Fibroblast of lung (primary cell): ENCODE results near the gene SIDT2. TPM values are rescaled to one million over a fixed set of nuclear protein-coding genes. Genes with fewer than 3 reads are reported as not detected.
"Not testable (repeated sequence)": the region's sequence is repeated elsewhere in the genome, so short reads cannot be mapped to it uniquely, and the experiment has no call there.

Source experiments
- DNase-seq, 2 donors: peaks; one replicate each; pipeline versions ENCODE4 v3.0.0 to v3.0.0-alpha.2; 2010; ENCODE audit warnings: low read depth in 2 of 2
- H2AFZ ChIP-seq: 2 replicates; pipeline ENCODE4 v1.5.1; 2012; ENCODE audit warnings: low read length, control low read depth, inconsistent platforms
- H3K27ac ChIP-seq: 2 replicates; pipeline ENCODE4 v1.5.1; 2011; ENCODE audit warnings: low read length, control low read depth; ENCODE audit not compliant: insufficient read depth
- H3K27me3 ChIP-seq: 2 replicates; pipeline ENCODE4 v1.5.1; 2011; ENCODE audit warnings: mild to moderate bottlenecking, low read length; ENCODE audit not compliant: control insufficient read depth, insufficient read depth
- H3K36me3 ChIP-seq: 2 replicates; pipeline ENCODE4 v1.5.1; 2011; ENCODE audit warnings: low read length; ENCODE audit not compliant: control insufficient read depth, insufficient read depth
- H3K4me1 ChIP-seq: 2 replicates; pipeline ENCODE4 v1.5.1; 2011; ENCODE audit warnings: low read length; ENCODE audit not compliant: control insufficient read depth, insufficient read depth; ENCODE audit errors: extremely low read depth
- H3K4me2 ChIP-seq: 2 replicates; pipeline ENCODE4 v1.5.1; 2011; ENCODE audit warnings: low read length, control low read depth; ENCODE audit not compliant: insufficient read depth; ENCODE audit errors: extremely low read depth
- H3K4me3 ChIP-seq, 4 experiments: fragments of 200-600 bp in 1 of 4; sonication (generic) in 1 of 4; replicated peaks in 1 of 4; 2 replicates each; pipeline ENCODE4 v1.5.1; 2011 to 2016; ENCODE audit warnings: low read length in 4 of 4, low read depth in 3 of 4, mild to moderate bottlenecking in 3 of 4, control low read depth in 2 of 4, inconsistent platforms in 1 of 4, mixed read lengths in 1 of 4; ENCODE audit not compliant: insufficient read depth in 1 of 4; ENCODE audit errors: control extremely low read depth in 1 of 4
- H3K79me2 ChIP-seq: 2 replicates; pipeline ENCODE4 v1.5.1; 2012; ENCODE audit warnings: mild to moderate bottlenecking, low read length, inconsistent platforms; ENCODE audit not compliant: control insufficient read depth, insufficient read depth
- H3K9ac ChIP-seq: 2 replicates; pipeline ENCODE4 v1.5.1; 2011; ENCODE audit warnings: mild to moderate bottlenecking, low read length, control low read depth; ENCODE audit not compliant: insufficient read depth
- H3K9me3 ChIP-seq: 2 replicates; pipeline ENCODE4 v1.5.1; 2012; ENCODE audit warnings: low read depth, low read length; ENCODE audit not compliant: control insufficient read depth, insufficient read depth
- H4K20me1 ChIP-seq: 2 replicates; pipeline ENCODE4 v1.5.1; 2011; ENCODE audit warnings: low read length; ENCODE audit not compliant: control insufficient read depth, insufficient read depth; ENCODE audit errors: extremely low read depth
- EZH2 ChIP-seq: IDR thresholded peaks from 2 replicates; pipeline ENCODE4 v1.5.1; 2012; ENCODE audit warnings: low read length, control low read depth, mild to moderate bottlenecking; ENCODE audit errors: missing control alignments
- polyA minus RNA-seq: library from RNA; depleted of rRNA, polyadenylated mRNA; stranded (reverse); fragments of >200 nt; gene quantifications from 2 replicates; pipeline ENCODE4 v1.2.3, GENCODE V29; 2011; ENCODE audit warnings: low replicate concordance
- polyA plus RNA-seq, 2 donors: library from polyadenylated mRNA; depleted of rRNA in 1 of 2; stranded (reverse) in 1 of 2; unstranded in 1 of 2; fragments of >200 nt; gene quantifications; 2 replicates each; pipeline ENCODE4 v1.2.1, GENCODE V29; 2011 to 2012; ENCODE audit warnings: missing spikeins in 1 of 2
- total RNA-seq: library from RNA; depleted of rRNA; stranded (reverse); fragments of >200 nt; gene quantifications from 2 replicates; pipeline ENCODE4 v1.2.1, GENCODE V29; 2014
- TF ChIP-seq, protein P1 (sequence below), 2 donors: IDR thresholded peaks in 1 of 2; conservative IDR thresholded peaks in 1 of 2; 1 replicate in 1 of 2; 2 replicates in 1 of 2; pipeline ENCODE4 v1.5.1; 2011 to 2012; ENCODE audit warnings: low read length in 2 of 2, control low read depth in 1 of 2, inconsistent platforms in 1 of 2, low read depth in 1 of 2, mild to moderate bottlenecking in 1 of 2

The SIDT2 gene
- 10.3 and 23.5 TPM in 2 replicates for total RNA-seq
- 24.3 and 27.2 TPM in 2 replicates for polyA plus RNA-seq
- 32.9 and 42.1 TPM in 2 replicates for polyA plus RNA-seq (2012)
- polyA minus RNA-seq: 219 and 284 TPM in 2 replicates

DNA sequence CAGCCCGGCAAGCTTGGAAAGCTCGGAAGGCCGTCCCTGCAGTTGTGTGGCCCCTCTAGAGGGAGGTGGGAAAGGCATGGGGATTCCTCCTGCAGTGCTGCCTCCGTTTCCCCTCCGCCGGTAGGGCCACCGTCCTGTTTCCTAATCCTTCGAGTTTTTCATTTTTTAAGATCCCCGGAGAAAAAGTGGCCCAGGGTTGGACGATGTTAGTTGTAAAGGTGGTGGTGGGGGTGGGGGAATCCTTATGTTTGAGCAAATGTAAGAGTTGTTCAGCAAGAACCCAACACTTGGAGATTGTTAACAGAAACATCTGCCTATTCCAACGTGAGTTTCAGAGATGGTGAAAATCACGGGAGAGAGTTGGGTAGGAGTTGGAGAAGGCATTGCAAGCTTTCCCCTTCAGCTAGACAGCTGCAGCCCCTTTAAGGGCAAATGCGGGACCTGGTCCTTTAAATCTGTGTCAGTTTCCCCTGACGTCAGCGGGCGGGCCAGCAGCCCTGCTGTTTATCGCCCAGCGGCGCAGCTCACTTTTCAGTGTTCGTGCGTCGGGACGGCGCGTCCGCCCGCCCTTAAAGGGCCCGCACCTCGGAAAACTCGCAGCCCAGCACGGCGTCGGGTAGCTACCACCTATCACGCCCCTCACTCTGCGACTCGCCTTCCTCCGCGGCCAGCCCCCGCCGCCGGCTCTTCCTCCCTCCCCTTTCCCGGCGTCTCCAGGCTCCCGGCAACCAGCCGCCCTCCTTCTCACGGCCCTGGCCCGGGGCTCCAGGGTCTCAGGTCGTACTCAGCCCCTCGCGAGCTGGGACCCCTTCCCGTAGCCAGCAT, at the start of gene SIDT2:
SIDT2 (plus strand) TSS at position 534 of the 825 bp plus-strand sequence. CDS start 521 bp downstream, outside the sequence.
- TF ChIP-seq, protein P1, sequence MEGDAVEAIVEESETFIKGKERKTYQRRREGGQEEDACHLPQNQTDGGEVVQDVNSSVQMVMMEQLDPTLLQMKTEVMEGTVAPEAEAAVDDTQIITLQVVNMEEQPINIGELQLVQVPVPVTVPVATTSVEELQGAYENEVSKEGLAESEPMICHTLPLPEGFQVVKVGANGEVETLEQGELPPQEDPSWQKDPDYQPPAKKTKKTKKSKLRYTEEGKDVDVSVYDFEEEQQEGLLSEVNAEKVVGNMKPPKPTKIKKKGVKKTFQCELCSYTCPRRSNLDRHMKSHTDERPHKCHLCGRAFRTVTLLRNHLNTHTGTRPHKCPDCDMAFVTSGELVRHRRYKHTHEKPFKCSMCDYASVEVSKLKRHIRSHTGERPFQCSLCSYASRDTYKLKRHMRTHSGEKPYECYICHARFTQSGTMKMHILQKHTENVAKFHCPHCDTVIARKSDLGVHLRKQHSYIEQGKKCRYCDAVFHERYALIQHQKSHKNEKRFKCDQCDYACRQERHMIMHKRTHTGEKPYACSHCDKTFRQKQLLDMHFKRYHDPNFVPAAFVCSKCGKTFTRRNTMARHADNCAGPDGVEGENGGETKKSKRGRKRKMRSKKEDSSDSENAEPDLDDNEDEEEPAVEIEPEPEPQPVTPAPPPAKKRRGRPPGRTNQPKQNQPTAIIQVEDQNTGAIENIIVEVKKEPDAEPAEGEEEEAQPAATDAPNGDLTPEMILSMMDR (conservative IDR thresholded peaks at IDR 0.05 in 1 of 2, IDR thresholded peaks at IDR 0.05 in 1 of 2; ENCODE audit: low read depth in 1 of 2, low read length in 2 of 2): no peak
- no peak for TF ChIP-seq EZH2
- peak; percentile 93 to 94 for DNase-seq
- Histone ChIP-seq H3K36me3 (peaks cover 5% of the 10 kb centered on the region), H4K20me1 (no peaks in the 10 kb centered on the region), H3K4me2 (peak within 1 kb of the TSS; percentile 91), H2AFZ (peak within 1 kb of the TSS; percentile 68), H3K4me3 (peak within 1 kb of the TSS; percentile 65 to 83 (median 72)), H3K27ac (peak within 1 kb of the TSS; percentile 85), H3K79me2 (no peaks in the 10 kb centered on the region), H3K4me1 (peaks cover 9% of the 10 kb centered on the region), H3K27me3 (no peaks in the 10 kb centered on the region), H3K9ac (peak within 1 kb of the TSS; percentile 81), H3K9me3 (no peaks in the 10 kb centered on the region)

DNA sequence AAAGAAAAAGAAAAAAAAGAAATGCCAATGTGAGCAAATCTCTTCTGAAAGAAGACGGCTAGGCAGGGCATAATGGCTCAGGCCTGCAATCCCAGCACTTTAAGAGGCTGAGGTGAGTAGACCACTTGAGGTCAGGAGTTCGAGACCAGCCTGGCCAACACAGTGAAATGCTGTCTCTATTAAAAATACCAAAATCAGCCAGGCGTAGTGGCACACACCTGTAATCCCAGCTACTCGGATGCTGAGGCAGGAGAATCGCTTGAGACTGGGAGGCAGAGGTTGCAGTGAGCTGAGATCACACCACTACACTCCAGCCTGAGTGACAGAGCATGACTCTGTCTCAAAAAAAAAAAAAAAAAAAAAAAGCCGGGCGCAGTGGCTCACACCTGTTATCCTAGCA, 48.1 kb upstream of the SIDT2 start:
- H3K4me3 ChIP-seq, H4K20me1 ChIP-seq, H3K36me3 ChIP-seq, H2AFZ ChIP-seq, H3K79me2 ChIP-seq, H3K9ac ChIP-seq, H3K9me3 ChIP-seq, H3K27ac ChIP-seq, H3K27me3 ChIP-seq, DNase-seq, H3K4me1 ChIP-seq, H3K4me2 ChIP-seq: not testable (repeated sequence)

DNA sequence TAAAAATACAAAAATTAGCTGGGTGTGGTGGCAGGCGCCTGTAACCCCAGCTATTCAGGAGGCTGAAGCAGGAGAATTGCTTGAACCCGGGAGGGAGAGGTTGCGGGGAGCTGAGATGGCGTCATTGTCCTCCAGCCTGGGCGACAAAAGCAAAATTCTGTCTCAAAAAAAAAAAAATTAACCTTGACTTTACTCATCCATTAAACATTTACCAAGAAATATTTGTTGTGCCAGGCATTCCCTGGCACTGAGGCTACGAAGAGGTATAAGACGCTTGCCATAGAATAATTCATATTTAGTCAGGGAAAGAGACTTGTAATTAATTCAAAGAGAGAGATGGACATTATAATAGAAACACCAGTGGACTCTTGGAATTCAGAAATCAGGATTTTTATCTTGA, 47.7 kb upstream of the SIDT2 start:
- no peaks in the 10 kb centered on the region for H3K27me3 ChIP-seq
- H3K9me3 ChIP-seq: no peaks in the 10 kb centered on the region
- H3K79me2 ChIP-seq: no peaks in the 10 kb centered on the region
- H3K4me3 ChIP-seq: no peak overlapping the region
- H3K9ac ChIP-seq: no peak overlapping the region
- H3K36me3 ChIP-seq: no peaks in the 10 kb centered on the region
- no peak overlapping the region for H3K27ac ChIP-seq
- no peak for DNase-seq
- no peak for TF ChIP-seq EZH2
- TF ChIP-seq, protein P1 (conservative IDR thresholded peaks at IDR 0.05 in 1 of 2, IDR thresholded peaks at IDR 0.05 in 1 of 2; ENCODE audit: low read depth in 1 of 2, low read length in 2 of 2): no peak
- no peak overlapping the region for H3K4me2 ChIP-seq
- no peak overlapping the region for H2AFZ ChIP-seq
- no peaks in the 10 kb centered on the region for H3K4me1 ChIP-seq
- H4K20me1 ChIP-seq: no peaks in the 10 kb centered on the region
